Measurements from ENCODE around the gene GPSM3. TPM values are rescaled to one million over a fixed set of nuclear protein-coding genes. Genes with fewer than 3 reads are reported as not detected.

GPSM3 gene
- total and polyA plus RNA-seq, 2 of the 13 experiments (the other 11 are each of a cell fraction or from before 2014, with no cell fraction given), result 0.18 to 6.2 TPM

DNA sequence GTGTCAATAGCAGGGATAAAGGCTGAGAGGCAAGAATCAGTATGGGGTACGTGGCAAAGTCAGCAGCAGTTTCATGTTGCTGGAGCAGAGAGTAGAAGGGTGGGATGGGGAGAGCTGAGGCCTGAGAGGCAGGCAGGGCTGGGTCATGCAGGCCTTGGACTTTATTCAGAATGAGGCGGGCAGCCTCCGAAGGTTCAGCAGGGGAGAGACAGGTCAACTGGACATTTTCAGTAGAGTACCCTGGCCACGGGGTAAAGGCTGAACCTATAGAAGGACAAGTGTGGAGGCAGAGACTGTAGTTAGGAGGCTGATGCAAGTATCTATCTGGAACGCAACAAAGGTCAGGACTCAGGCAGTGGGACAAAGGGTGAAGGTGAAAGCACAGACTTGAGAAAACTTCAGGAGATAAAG, 17.8 kb upstream of the GPSM3 start (continued):
- peak in 1 of 2 experiments; percentile 41; a peak in 1 of 4 replicates for TF ChIP-seq ATF4 (CRISPR knock-in tag; IDR thresholded peaks at IDR 0.05)
- no peak for TF ChIP-seq GFI1 (CRISPR knock-in tag; IDR thresholded peaks at IDR 0.05; ENCODE audit: borderline replicate concordance)
- TF ChIP-seq LBX2 (CRISPR knock-in tag; IDR thresholded peaks at IDR 0.05; ENCODE audit: borderline replicate concordance), result no peak
- TF ChIP-seq PCBP1 (IDR thresholded peaks at IDR 0.05; ENCODE audit: borderline replicate concordance, low read depth, low read length), result no peak
- peak; percentile 76 for TF ChIP-seq HNF4A (CRISPR knock-in tag; IDR thresholded peaks at IDR 0.05)

- Histone ChIP-seq H3K4me3 (replicated peaks in 1 of 3; ENCODE audit: insufficient read depth in 1 of 3, low read depth in 2 of 3, low read length in 3 of 3) (no peak overlapping the region), H4K20me1 (ENCODE audit: insufficient read depth, low read length) (no peaks in the 10 kb centered on the region), H3K27ac (ENCODE audit: extremely low read length, insufficient read depth, low read length) (no peak overlapping the region), H3K9ac (ENCODE audit: insufficient read depth, low read depth, low read length) (no peak overlapping the region), H3K79me2 (ENCODE audit: insufficient read depth, low read length) (no peaks in the 10 kb centered on the region), H3K4me2 (ENCODE audit: low read depth, low read length) (no peak overlapping the region), H3K9me3 (ENCODE audit: low read length) (no peaks in the 10 kb centered on the region), H3K36me3 (replicated peaks in 1 of 2; ENCODE audit: control insufficient read depth in 1 of 2, insufficient read depth in 2 of 2, low read length in 2 of 2) (no peaks in the 10 kb centered on the region), H3K4me1 (ENCODE audit: insufficient read depth, low read length) (peaks cover 24% of the 10 kb centered on the region), H2AFZ (ENCODE audit: low read length) (no peak overlapping the region), H3K27me3 (ENCODE audit: control insufficient read depth in 1 of 2, insufficient read depth in 2 of 2, low read length in 2 of 2) (peaks cover 1 to 5% of the 10 kb centered on the region in 2 experiments; a peak in 3 of 5 replicates)
- ATAC-seq (no peak), FAIRE-seq (no peak), DNase-seq (ENCODE audit: low spot score) (no peak)
- in situ Hi-C loops (cut with HindIII; ENCODE audit: extremely low pct_ligation_motif_present, low pct_unique_long_range_greater_than_20kb) (no loop called here), intact Hi-C loops (cut with micrococcal nuclease; ENCODE audit: unreplicated experiment) (no loop called here)
- WGBS (ENCODE audit: low lambda C conversion rate), result 3% methylated on average over 1 of the region's 1 CpG
- POLR2A ChIA-PET, result no interaction called here
- BruUV-seq (replicated peaks), result no TSS peak
- CTCF ChIA-PET (ENCODE audit: low intra/inter-chr PET ratio, low total read pairs), result no interaction called here
- no peak for TF ChIP-seq ZFP1 (CRISPR knock-in tag; IDR thresholded peaks at IDR 0.05)
- TF ChIP-seq ZNF775 (CRISPR knock-in tag; IDR thresholded peaks at IDR 0.05; ENCODE audit: borderline replicate concordance), result no peak
- TF ChIP-seq CEBPG (CRISPR knock-in tag; IDR thresholded peaks at IDR 0.05), result peak; percentile 70
- TF ChIP-seq TEAD3 (CRISPR knock-in tag; optimal IDR thresholded peaks at IDR 0.05; ENCODE audit: borderline replicate concordance), result peak; percentile 21
- TF ChIP-seq MBNL3 (CRISPR knock-in tag; conservative IDR thresholded peaks at IDR 0.05), result no peak
- TF ChIP-seq HNF4A (CRISPR knock-in tag; IDR thresholded peaks at IDR 0.05), result peak; percentile 46
- TF ChIP-seq RARA (CRISPR knock-in tag; IDR thresholded peaks at IDR 0.05), result 0 out of 2 replicates have a peak, but pooled peaks have one; percentile 31
- no peak for TF ChIP-seq ELF4 (CRISPR knock-in tag; IDR thresholded peaks at IDR 0.05; ENCODE audit: borderline replicate concordance)
- TF ChIP-seq FOXA3 (CRISPR knock-in tag; IDR thresholded peaks at IDR 0.05), result peak; percentile 55; the same call in 1 of the 2 replicates
- TF ChIP-seq, protein P1, sequence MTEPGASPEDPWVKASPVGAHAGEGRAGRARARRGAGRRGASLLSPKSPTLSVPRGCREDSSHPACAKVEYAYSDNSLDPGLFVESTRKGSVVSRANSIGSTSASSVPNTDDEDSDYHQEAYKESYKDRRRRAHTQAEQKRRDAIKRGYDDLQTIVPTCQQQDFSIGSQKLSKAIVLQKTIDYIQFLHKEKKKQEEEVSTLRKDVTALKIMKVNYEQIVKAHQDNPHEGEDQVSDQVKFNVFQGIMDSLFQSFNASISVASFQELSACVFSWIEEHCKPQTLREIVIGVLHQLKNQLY (CRISPR knock-in tag; IDR thresholded peaks at IDR 0.05), result no peak
- TF ChIP-seq NR2C2 (CRISPR knock-in tag; IDR thresholded peaks at IDR 0.05; ENCODE audit: borderline replicate concordance), result peak; percentile 68; the same call in 1 of the 2 replicates
- no peak for TF ChIP-seq FOXP4 (CRISPR knock-in tag; IDR thresholded peaks at IDR 0.05)
- TF ChIP-seq TBL1XR1 (IDR thresholded peaks at IDR 0.05; ENCODE audit: borderline replicate concordance, low read length, partially characterized antibody), result peak; percentile 39
- no peak for TF ChIP-seq PAF1 (CRISPR knock-in tag; IDR thresholded peaks at IDR 0.05)
- TF ChIP-seq ATF4 (CRISPR knock-in tag; IDR thresholded peaks at IDR 0.05), result peak in 1 of 2 experiments; percentile 95; a peak in 2 of 4 replicates
- peak; percentile 47 to 57; a peak in 3 of 4 replicates for TF ChIP-seq NR2F1 (CRISPR knock-in tag; IDR thresholded peaks at IDR 0.05)
Observed at GRCh38 chr6:32208996-32209395, 16.6 kb upstream of the GPSM3 start.
